WTC11 (cell line): ENCODE data around the gene IFT27. TPM values are rescaled to one million over a fixed set of nuclear protein-coding genes. Genes with fewer than 3 reads are reported as not detected.

Source experiments
- ATAC-seq: fragments of 200-7000 bp; cut with Tn5 transposase; 2 replicates; pipeline ENCODE4 v1.10.0; 2021; ENCODE audit warnings: mild to moderate bottlenecking, moderate library complexity
- CTCF ChIA-PET: fragments of 300-600 bp; sonication (Branson Sonifier 250); formaldehyde crosslinking; loops from one replicate; lab custom pipeline; 2021; ENCODE audit warnings: antibody characterized with exemption; lab: Charles Lee
- POLR2A ChIA-PET: fragments of 350-600 bp; sonication (Branson Sonifier 250); formaldehyde crosslinking; loops from one replicate; lab custom pipeline; 2021; ENCODE audit warnings: antibody characterized with exemption; lab: Charles Lee
- DNase-seq: peaks from one replicate; pipeline ENCODE4 v3.0.0; 2021; ENCODE audit warnings: low spot score
- H3K27ac Mint-ChIP-seq: 2 replicates; pipeline ENCODE4 v1.8.0; 2021; ENCODE audit warnings: mixed read lengths
- H3K27me3 Mint-ChIP-seq: 2 replicates; pipeline ENCODE4 v1.8.0; 2021; ENCODE audit warnings: low read depth, mild to moderate bottlenecking, moderate library complexity, mixed read lengths
- H3K36me3 Mint-ChIP-seq: 2 replicates; pipeline ENCODE4 v1.8.0; 2021; ENCODE audit warnings: mixed read lengths
- H3K4me1 Mint-ChIP-seq: 2 replicates; pipeline ENCODE4 v1.8.0; 2022; ENCODE audit warnings: mixed read lengths
- H3K4me3 Mint-ChIP-seq: 2 replicates; pipeline ENCODE4 v1.8.0; 2021; ENCODE audit warnings: mild to moderate bottlenecking, moderate library complexity, mixed read lengths
- H3K9me3 Mint-ChIP-seq: 2 replicates; pipeline ENCODE4 v1.8.0; 2021; ENCODE audit warnings: mixed read lengths
- AR ChIP-seq: fragments of 250-450 bp; sonication (Bioruptor Pico); IDR thresholded peaks from 2 replicates; pipeline ENCODE4 v1.9.0; 2021; ENCODE audit warnings: mild to moderate bottlenecking
- ATF1 ChIP-seq: sonication (generic); formaldehyde crosslinking; IDR thresholded peaks from 2 replicates; pipeline ENCODE4 v1.8.1; 2023; ENCODE audit warnings: mild to moderate bottlenecking, moderate library complexity, missing genetic modification reagents
- CBFB ChIP-seq: sonication (generic); formaldehyde crosslinking; IDR thresholded peaks from 2 replicates; pipeline ENCODE4 v1.8.1; 2022; ENCODE audit warnings: mild to moderate bottlenecking, low read depth, missing genetic modification reagents
- E2F1 ChIP-seq: sonication (generic); formaldehyde crosslinking; IDR thresholded peaks from 2 replicates; pipeline ENCODE4 v1.8.0; 2022; ENCODE audit warnings: mild to moderate bottlenecking, missing genetic modification reagents
- E2F4 ChIP-seq: sonication (generic); formaldehyde crosslinking; IDR thresholded peaks from 2 replicates; pipeline ENCODE4 v1.8.1; 2022; ENCODE audit warnings: low read depth, mild to moderate bottlenecking, moderate library complexity, missing genetic modification reagents, borderline replicate concordance
- ESRRA ChIP-seq: sonication (generic); formaldehyde crosslinking; IDR thresholded peaks from 2 replicates; pipeline ENCODE4 v1.8.1; 2022; ENCODE audit warnings: mild to moderate bottlenecking, missing genetic modification reagents, borderline replicate concordance
- IRF2 ChIP-seq: sonication (generic); formaldehyde crosslinking; IDR thresholded peaks from 2 replicates; pipeline ENCODE4 v1.8.0; 2022; ENCODE audit warnings: low read depth, missing genetic modification reagents, borderline replicate concordance
- JUN ChIP-seq: sonication (generic); formaldehyde crosslinking; IDR thresholded peaks from 2 replicates; pipeline ENCODE4 v1.8.0; 2023; ENCODE audit warnings: mild to moderate bottlenecking, missing genetic modification reagents
- NFATC4 ChIP-seq: fragments of 250-450 bp; sonication (Bioruptor Pico); IDR thresholded peaks from 2 replicates; pipeline ENCODE4 v1.9.0; 2021; ENCODE audit warnings: mild to moderate bottlenecking
- NFE2L1 ChIP-seq: sonication (generic); formaldehyde crosslinking; IDR thresholded peaks from 2 replicates; pipeline ENCODE4 v1.8.1; 2023; ENCODE audit warnings: missing genetic modification reagents
- NR2C2 ChIP-seq: sonication (generic); formaldehyde crosslinking; IDR thresholded peaks from 2 replicates; pipeline ENCODE4 v1.8.0; 2022; ENCODE audit warnings: mild to moderate bottlenecking, missing genetic modification reagents
- PRDM15 ChIP-seq: sonication (generic); formaldehyde crosslinking; IDR thresholded peaks from 2 replicates; pipeline ENCODE4 v1.8.0; 2022; ENCODE audit warnings: missing genetic modification reagents
- SMAD3 ChIP-seq: sonication (generic); formaldehyde crosslinking; IDR thresholded peaks from 2 replicates; pipeline ENCODE4 v1.8.0; 2022; ENCODE audit warnings: missing genetic modification reagents, mild to moderate bottlenecking, borderline replicate concordance
- SOX15 ChIP-seq: fragments of 250-450 bp; sonication (Bioruptor Pico); IDR thresholded peaks from 2 replicates; pipeline ENCODE4 v1.9.0; 2021; ENCODE audit warnings: mild to moderate bottlenecking
- USF2 ChIP-seq: sonication (generic); formaldehyde crosslinking; IDR thresholded peaks from 2 replicates; pipeline ENCODE4 v1.8.1; 2023; ENCODE audit warnings: mild to moderate bottlenecking, missing genetic modification reagents, moderate library complexity
- ZNF396 ChIP-seq: fragments of 250-450 bp; sonication (Bioruptor Pico); IDR thresholded peaks from 2 replicates; pipeline ENCODE4 v1.8.0; 2021; ENCODE audit warnings: mild to moderate bottlenecking, moderate library complexity, borderline replicate concordance
- ZNF416 ChIP-seq: fragments of 250-450 bp; sonication (Bioruptor Pico); IDR thresholded peaks from 2 replicates; pipeline ENCODE4 v1.9.0; 2021; ENCODE audit warnings: mild to moderate bottlenecking, inconsistent platforms
- total RNA-seq: library from RNA; stranded (reverse); gene quantifications from 3 replicates; pipeline ENCODE4 v1.2.3, GENCODE V29; 2021

Gene IFT27
- total RNA-seq, 1 experiment from 2014 or later: 47.9 TPM

- POLR2A ChIA-PET: no interaction called here
- H3K4me3 Mint-ChIP-seq: no peak overlapping the region
- ATAC-seq (no peak), DNase-seq (no peak)
- H3K27me3 Mint-ChIP-seq: peaks cover 2% of the 10 kb centered on the region
- H3K9me3 Mint-ChIP-seq: no peaks in the 10 kb centered on the region
- peaks cover 12% of the 10 kb centered on the region for H3K36me3 Mint-ChIP-seq
- H3K27ac Mint-ChIP-seq: peak overlapping the region; percentile 64
- peaks cover 23% of the 10 kb centered on the region for H3K4me1 Mint-ChIP-seq
- CTCF ChIA-PET: interaction anchor here (1.0 to 2.2 kb wide), 5 partner anchors 11 to 207 kb away, joined by 3 to 11 read pairs (median 4); no protein-coding TSS in a partner anchor
- TF ChIP-seq E2F4 (CRISPR knock-in tag) (no peak), JUN (CRISPR knock-in tag) (no peak), NFE2L1 (CRISPR knock-in tag) (no peak), ESRRA (CRISPR knock-in tag) (no peak), E2F1 (CRISPR knock-in tag) (no peak), ZNF416 (CRISPR knock-in tag) (no peak), SMAD3 (CRISPR knock-in tag) (no peak), PRDM15 (no peak), ZNF396 (CRISPR knock-in tag) (no peak), ATF1 (CRISPR knock-in tag) (no peak), NFATC4 (CRISPR knock-in tag) (no peak), CBFB (no peak), USF2 (no peak), AR (no peak), NR2C2 (CRISPR knock-in tag) (no peak), SOX15 (CRISPR knock-in tag) (no peak), IRF2 (CRISPR knock-in tag) (no peak)
Measured at GRCh38 chr22:36771356-36772063, 4.4 kb downstream of the IFT27 start.
